HG03175 (cell line): ENCODE results near the gene AOC3.
"Not testable (repeated sequence)": the region's sequence is repeated elsewhere in the genome, so short reads cannot be mapped to it uniquely, and the experiment has no call there.

ENCODE experiments used
- ATAC-seq: cut with Tn5 transposase; IDR thresholded peaks from one replicate; pipeline ENCODE4 v1.9.1; 2021; ENCODE audit warnings: mild to moderate bottlenecking, moderate library complexity; ENCODE audit not compliant: unreplicated experiment

AOC3 gene

GRCh38 chr17:42891539-42892152, 40.6 kb downstream of the AOC3 start:
- ATAC-seq = no peak

GRCh38 chr17:42893359-42893758, 42.4 kb downstream of the AOC3 start:
- no peak for ATAC-seq

DNA sequence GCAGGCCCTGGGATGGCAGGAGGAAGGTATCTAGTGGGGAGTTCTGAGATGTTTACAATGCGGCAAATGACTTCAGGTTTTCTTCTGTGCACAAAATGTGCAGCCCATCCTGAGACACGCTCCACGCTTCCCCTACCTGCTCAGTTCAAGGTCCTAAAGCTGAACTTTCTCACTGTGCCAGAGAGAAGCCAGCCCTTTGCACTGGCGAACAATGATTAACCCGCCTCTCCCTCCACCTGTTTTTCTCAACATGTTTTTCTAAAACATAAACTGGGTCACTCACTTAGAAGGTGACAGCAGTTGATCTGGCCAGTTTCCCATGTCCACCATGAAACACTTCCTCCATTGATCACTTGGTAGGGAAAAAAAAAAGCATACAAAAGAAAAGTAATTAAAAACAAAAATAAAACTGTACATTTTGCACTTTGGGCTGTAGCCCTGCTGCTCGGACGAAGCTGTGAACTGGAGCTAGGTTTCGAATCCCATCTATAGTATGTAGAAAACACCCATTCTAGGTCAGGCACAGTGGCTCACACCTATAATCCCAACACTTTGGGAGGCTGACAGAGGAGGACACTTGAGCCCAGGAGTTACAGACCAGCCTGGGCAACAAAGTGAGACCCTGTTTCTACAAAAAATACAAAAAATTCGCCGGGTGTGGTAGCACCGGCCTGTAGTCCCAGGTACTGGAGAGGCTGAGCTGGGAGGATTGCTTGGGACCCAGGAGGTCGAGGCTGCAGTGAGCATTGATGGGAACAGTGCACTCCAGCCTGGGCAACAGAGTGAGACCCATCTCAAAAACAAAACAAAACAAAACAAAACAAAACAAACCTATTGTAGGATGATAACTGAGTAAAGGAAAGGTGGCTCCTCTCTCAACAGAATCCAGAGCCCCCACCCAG, 43.5 kb downstream of the AOC3 start:
- no peak for ATAC-seq

- no peak for ATAC-seq
These were observed 44.2 kb downstream of the AOC3 start for GRCh38 chr17:42895185-42895555.

- no peak for ATAC-seq
These were observed 47.3 kb downstream of the AOC3 start for GRCh38 chr17:42898147-42898811.

DNA sequence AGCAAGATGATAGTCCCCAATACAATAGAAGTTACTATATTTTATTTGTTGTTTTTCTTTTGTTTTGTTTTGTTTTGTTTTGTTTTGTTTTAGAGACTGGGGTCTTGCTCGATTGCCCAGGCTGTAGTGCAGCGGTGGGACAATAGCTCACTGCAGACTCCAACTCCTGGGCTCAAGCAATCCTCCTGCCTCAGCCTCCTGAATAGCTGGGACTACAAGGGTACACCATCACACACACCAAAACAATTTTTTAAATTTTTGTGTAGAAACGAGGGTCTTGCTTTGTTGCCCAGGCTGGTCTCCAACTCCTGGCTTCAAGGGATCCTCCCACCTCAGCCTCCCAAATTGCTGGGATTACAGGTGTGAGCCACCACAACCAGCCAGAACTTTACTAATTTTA, 49.0 kb downstream of the AOC3 start:
- ATAC-seq = not testable (repeated sequence)

DNA sequence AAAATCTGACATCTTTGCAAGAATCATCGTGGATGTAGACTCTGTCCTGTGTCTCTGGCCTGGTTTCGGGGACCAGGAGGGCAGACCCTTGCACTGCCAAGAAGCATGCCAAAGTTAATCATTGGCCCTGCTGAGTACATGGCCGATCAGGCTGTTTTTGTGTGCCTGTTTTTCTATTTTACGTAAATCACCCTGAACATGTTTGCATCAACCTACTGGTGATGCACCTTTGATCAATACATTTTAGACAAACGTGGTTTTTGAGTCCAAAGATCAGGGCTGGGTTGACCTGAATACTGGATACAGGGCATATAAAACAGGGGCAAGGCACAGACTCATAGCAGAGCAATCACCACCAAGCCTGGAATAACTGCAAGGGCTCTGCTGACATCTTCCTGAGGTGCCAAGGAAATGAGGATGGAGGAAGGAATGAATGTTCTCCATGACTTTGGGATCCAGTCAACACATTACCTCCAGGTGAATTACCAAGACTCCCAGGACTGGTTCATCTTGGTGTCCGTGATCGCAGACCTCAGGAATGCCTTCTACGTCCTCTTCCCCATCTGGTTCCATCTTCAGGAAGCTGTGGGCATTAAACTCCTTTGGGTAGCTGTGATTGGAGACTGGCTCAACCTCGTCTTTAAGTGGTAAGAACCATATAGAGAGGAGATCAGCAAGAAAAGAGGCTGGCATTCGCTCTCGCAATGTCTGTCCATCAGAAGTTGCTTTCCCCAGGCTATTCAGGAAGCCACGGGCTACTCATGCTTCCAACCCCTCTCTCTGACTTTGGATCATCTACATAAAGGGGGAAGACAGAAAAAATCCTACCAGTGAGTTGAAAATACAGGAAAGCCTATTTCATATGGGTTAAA, 49.7 kb downstream of the AOC3 start, which contains the start of gene G6PC1:
TSS of gene G6PC1 (plus strand) at position 340 of the 872 bp plus-strand sequence. CDS start at position 418, 78 bp downstream.
- no peak for ATAC-seq

- no peak for ATAC-seq
These were observed 50.7 kb downstream of the AOC3 start for GRCh38 chr17:42901535-42902229.

GRCh38 chr17:42904110-42904469, 53.1 kb downstream of the AOC3 start:
- no peak for ATAC-seq

DNA sequence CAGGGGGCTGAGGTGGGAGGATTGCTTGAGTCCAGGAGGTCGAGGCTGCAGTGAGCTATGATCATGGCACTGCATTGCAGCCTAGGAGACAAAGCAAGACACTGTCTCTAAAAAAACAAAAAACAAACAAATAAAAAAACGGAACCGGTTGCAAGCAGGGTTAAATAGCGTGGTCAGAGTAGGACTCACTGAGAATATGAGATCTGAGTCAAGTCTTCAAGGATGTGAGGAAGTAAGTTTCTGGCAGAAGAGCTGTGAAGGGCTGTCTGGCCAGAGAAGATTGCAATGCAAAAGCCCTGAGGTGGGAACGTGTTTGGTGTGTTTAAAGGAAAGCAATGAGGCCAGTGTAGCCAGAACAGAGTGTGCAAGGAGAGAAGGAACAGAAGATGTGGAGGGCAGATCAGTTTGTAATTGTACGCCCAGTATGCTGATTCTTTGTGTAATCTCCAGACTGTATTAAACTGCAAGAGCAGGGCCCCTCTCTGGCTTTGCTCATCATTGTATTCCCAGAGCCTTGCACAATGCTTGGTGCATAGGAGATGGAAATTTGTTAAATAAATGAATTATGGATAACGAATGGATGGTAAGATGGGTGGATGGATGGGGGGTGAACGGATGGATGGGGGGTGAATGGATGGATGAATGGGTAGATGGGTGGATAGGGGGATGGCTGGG, 55.9 kb downstream of the AOC3 start:
- no peak for ATAC-seq
